ENCODE measurements around the gene KRT79. TPM values are rescaled to one million over a fixed set of nuclear protein-coding genes. Genes with fewer than 3 reads are reported as not detected.

The KRT79 gene
- total and polyA plus RNA-seq, 9 of the 15 experiments (the other 6 are each of a cell fraction or from before 2014, with no cell fraction given) = 0.03 to 2.3 (median 0.23) TPM; not detected in 2

DNA sequence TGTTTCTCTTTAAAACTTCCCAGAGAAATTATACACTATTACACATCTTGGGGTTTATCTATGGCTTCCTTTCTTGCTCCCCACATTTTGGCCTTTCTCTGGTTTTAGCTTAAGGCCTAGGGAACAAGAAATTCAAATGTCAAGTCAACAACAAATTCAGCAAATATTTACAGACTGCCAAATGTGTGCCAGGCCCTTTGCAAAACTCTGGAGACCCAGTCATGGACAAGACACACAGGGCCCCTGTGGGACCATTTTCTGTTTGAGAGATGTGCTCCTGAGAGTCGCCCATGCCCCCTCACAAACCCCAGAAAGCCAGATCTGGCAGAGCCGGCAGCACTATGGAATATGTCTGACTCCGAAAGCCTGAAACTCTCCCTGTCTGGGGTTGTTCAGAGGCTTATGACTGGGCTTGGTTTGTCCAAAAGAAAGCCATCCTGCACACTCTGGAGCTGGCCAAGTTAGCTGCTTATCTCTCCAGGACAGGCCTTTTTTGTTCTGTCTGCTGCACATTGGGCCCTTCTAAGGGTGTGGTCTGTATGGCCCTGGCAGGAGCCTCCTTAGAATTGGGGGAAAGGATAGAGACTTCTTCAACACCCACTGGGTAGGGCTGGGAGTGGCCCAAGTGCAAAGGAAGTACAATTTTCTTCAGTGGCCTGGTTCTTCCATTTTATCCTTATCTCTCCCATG lies 37.1 kb downstream of the KRT79 start:
- no TSS peak for BruUV-seq (replicated peaks)
- ChIA-PET POLR2A (interaction anchor here (0.6 to 1.9 kb wide), 6 partner anchors 8 to 260 kb away, joined by 3 to 11 read pairs (median 4); no protein-coding TSS in a partner anchor), CTCF (ENCODE audit: low intra/inter-chr PET ratio) (no interaction called here)
- Histone ChIP-seq H3K9me3 (replicated peaks; ENCODE audit: control insufficient read depth, insufficient read depth, low read depth, low read length) (no peaks in the 10 kb centered on the region), H3K4me1 (replicated peaks in 1 of 2; ENCODE audit: control insufficient read depth in 2 of 2, insufficient read depth in 2 of 2, low read length in 2 of 2) (peaks cover 28 to 37% of the 10 kb centered on the region in 2 experiments; a peak in 4 of 5 replicates), H3K4me2 (ENCODE audit: insufficient read depth, low read length) (peak overlapping the region; percentile 31; the same call in 1 of the 2 replicates), H2AFZ (ENCODE audit: low read depth, low read length) (0 out of 2 replicates have a peak overlapping the region, but pooled peaks have one; percentile 46), H3K36me3 (ENCODE audit: control insufficient read depth, insufficient read depth, low read length) (no peaks in the 10 kb centered on the region), H3K79me2 (ENCODE audit: control insufficient read depth, insufficient read depth, low read length) (no peaks in the 10 kb centered on the region), H3K27ac (ENCODE audit: extremely low read depth, low read depth, low read length) (peak overlapping the region; percentile 51), H3K4me3 (no peak overlapping the region), H3K27me3 (ENCODE audit: control insufficient read depth in 2 of 2, insufficient read depth in 2 of 2, low read length in 2 of 2) (no peaks in the 10 kb centered on the region), H3K9ac (ENCODE audit: insufficient read depth in 1 of 2, low read depth in 2 of 2, low read length in 2 of 2) (peak overlapping the region; percentile 22 to 57; a peak in 2 of 4 replicates), H4K20me1 (replicated peaks; ENCODE audit: control insufficient read depth, insufficient read depth, low read length) (no peaks in the 10 kb centered on the region), H3K9me1 (ENCODE audit: control insufficient read depth, insufficient read depth, low read length) (no peaks in the 10 kb centered on the region)
- intact Hi-C loops (cut with micrococcal nuclease) = no loop called here
- WGBS (ENCODE audit: insufficient coverage, low coverage, missing lambda C conversion rate) = 0% methylated on average over 3 of the region's 3 CpGs
- peak; percentile 99 for FAIRE-seq
- peak; percentile 92 to 94 (median 92) for DNase-seq (ENCODE audit: extremely low read depth in 1 of 4, low spot score in 3 of 4)
- in situ Hi-C loops (cut with MboI) = no loop called here
- ATAC-seq = peak; percentile 97
- TF ChIP-seq NR1H2 (CRISPR knock-in tag; IDR thresholded peaks at IDR 0.05) (no peak), NFIC (IDR thresholded peaks at IDR 0.05) (peak; percentile 83), KLF16 (IDR thresholded peaks at IDR 0.05) (peak; percentile 78), LEF1 (IDR thresholded peaks at IDR 0.05) (peak; percentile 57; the same call in 1 of the 2 replicates), POLR3A (IDR thresholded peaks at IDR 0.05; ENCODE audit: borderline replicate concordance, extremely low read depth, insufficient read depth, insufficient read length) (no peak), CBFA2T2 (conservative IDR thresholded peaks at IDR 0.05) (peak; percentile 87), TCF3 (CRISPR knock-in tag; IDR thresholded peaks at IDR 0.05) (peak; percentile 94), SPI1 (IDR thresholded peaks at IDR 0.05; ENCODE audit: borderline replicate concordance, low read depth, low read length) (0 out of 2 replicates have a peak, but pooled peaks have one; percentile 25), ADNP (tag; IDR thresholded peaks at IDR 0.05) (no peak), KLF1 (tag; IDR thresholded peaks at IDR 0.05) (peak; percentile 71; the same call in 1 of the 2 replicates), ETV6 (IDR thresholded peaks at IDR 0.05; ENCODE audit: borderline replicate concordance in 1 of 2, low read depth in 2 of 2, low read length in 1 of 2) (no peak), ETV6 (CRISPR knock-in tag; IDR thresholded peaks at IDR 0.05; ENCODE audit: borderline replicate concordance) (no peak), BHLHE40 (IDR thresholded peaks at IDR 0.05; ENCODE audit: low read length) (peak; percentile 65; the same call in 1 of the 2 replicates), ZBED1 (IDR thresholded peaks at IDR 0.05) (no peak), KDM4B (IDR thresholded peaks at IDR 0.05; ENCODE audit: borderline replicate concordance in 2 of 2, low read depth in 1 of 2) (no peak)
- TF ChIP-seq, protein P1, sequence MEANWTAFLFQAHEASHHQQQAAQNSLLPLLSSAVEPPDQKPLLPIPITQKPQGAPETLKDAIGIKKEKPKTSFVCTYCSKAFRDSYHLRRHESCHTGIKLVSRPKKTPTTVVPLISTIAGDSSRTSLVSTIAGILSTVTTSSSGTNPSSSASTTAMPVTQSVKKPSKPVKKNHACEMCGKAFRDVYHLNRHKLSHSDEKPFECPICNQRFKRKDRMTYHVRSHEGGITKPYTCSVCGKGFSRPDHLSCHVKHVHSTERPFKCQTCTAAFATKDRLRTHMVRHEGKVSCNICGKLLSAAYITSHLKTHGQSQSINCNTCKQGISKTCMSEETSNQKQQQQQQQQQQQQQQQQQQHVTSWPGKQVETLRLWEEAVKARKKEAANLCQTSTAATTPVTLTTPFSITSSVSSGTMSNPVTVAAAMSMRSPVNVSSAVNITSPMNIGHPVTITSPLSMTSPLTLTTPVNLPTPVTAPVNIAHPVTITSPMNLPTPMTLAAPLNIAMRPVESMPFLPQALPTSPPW (CRISPR knock-in tag; IDR thresholded peaks at IDR 0.05) = 0 out of 2 replicates have a peak, but pooled peaks have one; percentile 15
- TF ChIP-seq, protein P2, sequence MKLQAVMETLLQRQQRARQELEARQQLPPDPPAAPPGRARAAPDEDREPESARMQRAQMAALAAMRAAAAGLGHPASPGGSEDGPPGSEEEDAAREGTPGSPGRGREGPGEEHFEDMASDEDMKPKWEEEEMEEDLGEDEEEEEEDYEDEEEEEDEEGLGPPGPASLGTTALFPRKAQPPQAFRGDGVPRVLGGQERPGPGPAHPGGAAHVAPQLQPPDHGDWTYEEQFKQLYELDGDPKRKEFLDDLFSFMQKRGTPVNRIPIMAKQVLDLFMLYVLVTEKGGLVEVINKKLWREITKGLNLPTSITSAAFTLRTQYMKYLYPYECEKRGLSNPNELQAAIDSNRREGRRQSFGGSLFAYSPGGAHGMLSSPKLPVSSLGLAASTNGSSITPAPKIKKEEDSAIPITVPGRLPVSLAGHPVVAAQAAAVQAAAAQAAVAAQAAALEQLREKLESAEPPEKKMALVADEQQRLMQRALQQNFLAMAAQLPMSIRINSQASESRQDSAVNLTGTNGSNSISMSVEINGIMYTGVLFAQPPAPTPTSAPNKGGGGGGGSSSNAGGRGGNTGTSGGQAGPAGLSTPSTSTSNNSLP (IDR thresholded peaks at IDR 0.05; ENCODE audit: borderline replicate concordance, low read depth, low read length) = no peak
- TF ChIP-seq, protein P3, sequence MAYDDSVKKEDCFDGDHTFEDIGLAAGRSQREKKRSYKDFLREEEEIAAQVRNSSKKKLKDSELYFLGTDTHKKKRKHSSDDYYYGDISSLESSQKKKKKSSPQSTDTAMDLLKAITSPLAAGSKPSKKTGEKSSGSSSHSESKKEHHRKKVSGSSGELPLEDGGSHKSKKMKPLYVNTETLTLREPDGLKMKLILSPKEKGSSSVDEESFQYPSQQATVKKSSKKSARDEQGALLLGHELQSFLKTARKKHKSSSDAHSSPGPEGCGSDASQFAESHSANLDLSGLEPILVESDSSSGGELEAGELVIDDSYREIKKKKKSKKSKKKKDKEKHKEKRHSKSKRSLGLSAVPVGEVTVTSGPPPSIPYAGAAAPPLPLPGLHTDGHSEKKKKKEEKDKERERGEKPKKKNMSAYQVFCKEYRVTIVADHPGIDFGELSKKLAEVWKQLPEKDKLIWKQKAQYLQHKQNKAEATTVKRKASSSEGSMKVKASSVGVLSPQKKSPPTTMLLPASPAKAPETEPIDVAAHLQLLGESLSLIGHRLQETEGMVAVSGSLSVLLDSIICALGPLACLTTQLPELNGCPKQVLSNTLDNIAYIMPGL (CRISPR knock-in tag; IDR thresholded peaks at IDR 0.05) = no peak

All from K562 (cell line).